CD14-positive monocyte (primary cell): ENCODE data around the gene SMURF1. TPM values are rescaled to one million over a fixed set of nuclear protein-coding genes. Genes with fewer than 3 reads are reported as not detected.
A peak's percentile ranks its signal among the peaks of the same experiment; 100 is the strongest.

Experiments
- DNase-seq, 3 donors: peaks; one replicate each; pipeline ENCODE4 v3.0.0-alpha.2; 2011 to 2022
- H2AFZ ChIP-seq: 2 replicates; pipeline ENCODE4 v1.6.0; 2012; ENCODE audit warnings: mild to moderate bottlenecking, low read depth, low read length, inconsistent platforms; ENCODE audit not compliant: insufficient read depth, poor library complexity, severe bottlenecking
- H3K27ac ChIP-seq, 2 donors: 1 replicate in 1 of 2; 2 replicates in 1 of 2; pipeline ENCODE4 v1.5.1; 2012 to 2013; ENCODE audit warnings: low read length in 2 of 2, control low read depth in 1 of 2, inconsistent platforms in 1 of 2, low read depth in 1 of 2, mild to moderate bottlenecking in 1 of 2
- H3K27me3 ChIP-seq, 2 donors: one replicate each; pipeline versions ENCODE4 v1.6.0 to v1.6.1; 2011 to 2013; ENCODE audit warnings: low read length in 2 of 2; ENCODE audit not compliant: control insufficient read depth in 2 of 2, insufficient read depth in 2 of 2
- H3K36me3 ChIP-seq, 2 donors: replicated peaks in 1 of 2; 1 replicate in 1 of 2; 2 replicates in 1 of 2; pipeline versions ENCODE4 v1.5.1 to v1.6.1; 2012 to 2013; ENCODE audit warnings: low read length in 2 of 2, control low read depth in 1 of 2, inconsistent platforms in 1 of 2, mild to moderate bottlenecking in 1 of 2; ENCODE audit not compliant: insufficient read depth in 2 of 2, control insufficient read depth in 1 of 2
- H3K4me1 ChIP-seq, 2 donors: 1 replicate in 1 of 2; 2 replicates in 1 of 2; pipeline versions ENCODE4 v1.5.1 to v1.6.1; 2012 to 2013; ENCODE audit warnings: low read length in 2 of 2, control low read depth in 1 of 2, inconsistent platforms in 1 of 2, mild to moderate bottlenecking in 1 of 2, moderate library complexity in 1 of 2; ENCODE audit not compliant: insufficient read depth in 2 of 2, control insufficient read depth in 1 of 2
- H3K4me2 ChIP-seq: replicated peaks from 2 replicates; pipeline ENCODE3; 2012; ENCODE audit warnings: low read length, moderate library complexity, mild to moderate bottlenecking; ENCODE audit not compliant: poor library complexity, severe bottlenecking; ENCODE audit errors: extremely low read depth
- H3K4me3 ChIP-seq, 3 experiments: fragments of 200-600 bp in 1 of 3; sonication (generic) in 1 of 3; replicated peaks in 1 of 3; 1 replicate in 2 of 3; 2 replicates in 1 of 3; pipeline ENCODE4 v1.5.1; 2011 to 2013; ENCODE audit warnings: low read length in 3 of 3, mild to moderate bottlenecking in 3 of 3, control low read depth in 2 of 3, low read depth in 2 of 3, inconsistent platforms in 1 of 3, moderate library complexity in 1 of 3
- H3K79me2 ChIP-seq: 2 replicates; pipeline ENCODE4 v1.6.0; 2012; ENCODE audit warnings: mild to moderate bottlenecking, control low read depth, inconsistent platforms, low read length, moderate library complexity; ENCODE audit not compliant: insufficient read depth
- H3K9ac ChIP-seq: 2 replicates; pipeline ENCODE4 v1.6.0; 2017; ENCODE audit warnings: low read length, mild to moderate bottlenecking; ENCODE audit not compliant: insufficient read depth, poor library complexity, severe bottlenecking
- H3K9me3 ChIP-seq, 2 donors: replicated peaks in 1 of 2; 1 replicate in 1 of 2; 2 replicates in 1 of 2; pipeline versions ENCODE4 v1.5.1 to v1.6.1; 2012 to 2013; ENCODE audit warnings: low read length in 2 of 2, control low read depth in 1 of 2; ENCODE audit not compliant: control insufficient read depth in 1 of 2, insufficient read depth in 1 of 2
- H4K20me1 ChIP-seq: 2 replicates; pipeline ENCODE4 v1.6.0; 2012; ENCODE audit warnings: mild to moderate bottlenecking, low read length, control low read depth, moderate library complexity; ENCODE audit not compliant: insufficient read depth
- H3K27ac Mint-ChIP-seq, 7 donors: one replicate each; pipeline ENCODE4 v1.8.0; 2020; ENCODE audit warnings: mild to moderate bottlenecking in 7 of 7, mixed read lengths in 7 of 7, moderate library complexity in 6 of 7, inconsistent platforms in 2 of 7
- H3K27me3 Mint-ChIP-seq, 3 donors: one replicate each; pipeline ENCODE4 v1.8.0; 2021 to 2022; ENCODE audit warnings: low read depth in 3 of 3, mild to moderate bottlenecking in 3 of 3, mixed read lengths in 3 of 3, moderate library complexity in 3 of 3, inconsistent platforms in 1 of 3
- H3K36me3 Mint-ChIP-seq, 2 donors: one replicate each; pipeline ENCODE4 v1.8.0; 2020; ENCODE audit warnings: mixed read lengths in 2 of 2, inconsistent platforms in 1 of 2, mild to moderate bottlenecking in 1 of 2
- H3K4me1 Mint-ChIP-seq: one replicate; pipeline ENCODE4 v1.8.0; 2020; ENCODE audit warnings: mild to moderate bottlenecking, mixed read lengths
- H3K4me3 Mint-ChIP-seq, 2 donors: one replicate each; pipeline ENCODE4 v1.8.0; 2020; ENCODE audit warnings: mild to moderate bottlenecking in 2 of 2, mixed read lengths in 2 of 2, moderate library complexity in 1 of 2
- H3K9me3 Mint-ChIP-seq, 7 donors: one replicate each; pipeline ENCODE4 v1.8.0; 2020 to 2022; ENCODE audit warnings: mixed read lengths in 7 of 7, mild to moderate bottlenecking in 6 of 7, moderate library complexity in 6 of 7, inconsistent platforms in 2 of 7
- CTCF ChIP-seq: fragments of 200-600 bp; IDR thresholded peaks from one replicate; pipeline ENCODE4 v1.8.0; 2022; ENCODE audit warnings: antibody characterized with exemption, mild to moderate bottlenecking
- WGBS: methylation state at CpG from one replicate; pipeline ENCODE4 v1.1.5; 2013; ENCODE audit warnings: missing lambda C conversion rate; ENCODE audit not compliant: insufficient coverage; 5-methylcytosine and 5-hydroxymethylcytosine counted together
- intact Hi-C, 2 donors: fragments of 100-400 bp; cut with micrococcal nuclease; formaldehyde crosslinking; loops; one replicate each; pipeline versions ENCODE4 v1.15.0 to v1.15.1; 2023
- polyA plus RNA-seq, 3 donors: library from polyadenylated mRNA; depleted of rRNA in 1 of 3; unstranded in 2 of 3; stranded (reverse) in 1 of 3; fragments of 300-500 nt in 2 of 3; fragments of >200 nt in 1 of 3; fragmentation: Illumina TruSeq in 2 of 3; gene quantifications; 1 replicate in 2 of 3; 2 replicates in 1 of 3; pipeline ENCODE4 v1.2.3, GENCODE V29; 2012 to 2021

SMURF1 gene
- polyA plus RNA-seq, 3 donors: 0.48 to 15.8 (median 1.6) TPM

GRCh38 chr7:99132595-99133321 is 11.2 kb downstream of the SMURF1 start:
- Mint-ChIP-seq H3K27ac (peak overlapping the region in 1 of 7 donors; percentile 55), H3K27me3 (no peaks in the 10 kb centered on the region), H3K4me1 (peaks cover 26% of the 10 kb centered on the region), H3K4me3 (no peak overlapping the region), H3K9me3 (no peaks in the 10 kb centered on the region), H3K36me3 (peaks cover 0 to 4% of the 10 kb centered on the region in 2 donors)
- peaks cover 100% of the 10 kb centered on the region for H4K20me1 ChIP-seq
- H3K4me2 ChIP-seq: no peak overlapping the region
- no peak overlapping the region for H2AFZ ChIP-seq
- H3K9me3 ChIP-seq: no peaks in the 10 kb centered on the region
- H3K27me3 ChIP-seq: no peaks in the 10 kb centered on the region
- peaks cover 3 to 7% of the 10 kb centered on the region in 2 donors for H3K4me1 ChIP-seq
- peaks cover 100% of the 10 kb centered on the region for H3K79me2 ChIP-seq
- 83% methylated on average over 1 of the region's 8 CpGs for WGBS
- TF ChIP-seq CTCF: no peak
- intact Hi-C loops: no loop called here
- no peak for DNase-seq
- no peak overlapping the region for H3K27ac ChIP-seq
- no peaks in the 10 kb centered on the region for H3K36me3 ChIP-seq
- H3K4me3 ChIP-seq: no peak overlapping the region
- H3K9ac ChIP-seq: no peak overlapping the region

DNA sequence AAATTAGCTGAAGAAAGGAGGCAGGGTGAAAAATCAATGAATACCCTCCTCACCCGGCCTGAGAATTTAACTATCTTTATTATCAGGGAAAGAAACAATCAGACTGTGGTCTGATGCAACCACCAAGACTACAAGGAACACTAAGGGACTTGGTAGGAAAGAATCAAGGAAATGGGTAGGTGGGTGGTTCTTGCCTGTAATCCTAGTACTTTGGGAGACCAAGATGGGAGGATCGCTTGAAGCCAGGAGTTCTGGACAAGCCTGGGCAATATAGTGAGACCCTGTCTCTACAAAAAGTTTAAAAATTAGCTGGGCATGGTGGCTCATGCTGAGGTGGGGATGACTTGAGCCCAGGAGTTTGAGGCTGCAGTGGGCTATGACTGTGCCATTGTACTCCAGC is 12.6 kb downstream of the SMURF1 start:
- intact Hi-C loops: no loop called here
- H3K4me1 ChIP-seq: peaks cover 8 to 14% of the 10 kb centered on the region in 2 donors
- H3K4me1 Mint-ChIP-seq: peaks cover 31% of the 10 kb centered on the region
- 100% methylated on average over 1 of the region's 2 CpGs for WGBS
- H3K4me3 ChIP-seq: no peak overlapping the region
- no peaks in the 10 kb centered on the region for H3K27me3 ChIP-seq
- H3K79me2 ChIP-seq: peaks cover 99% of the 10 kb centered on the region
- H3K27me3 Mint-ChIP-seq: no peaks in the 10 kb centered on the region
- H3K36me3 ChIP-seq: no peaks in the 10 kb centered on the region
- no peak overlapping the region for H2AFZ ChIP-seq
- H4K20me1 ChIP-seq: peaks cover 100% of the 10 kb centered on the region
- no peaks in the 10 kb centered on the region for H3K9me3 ChIP-seq
- no peak overlapping the region for H3K27ac ChIP-seq
- H3K4me3 Mint-ChIP-seq: no peak overlapping the region
- TF ChIP-seq CTCF: no peak
- H3K36me3 Mint-ChIP-seq: no peaks in the 10 kb centered on the region
- H3K27ac Mint-ChIP-seq: no peak overlapping the region
- H3K4me2 ChIP-seq: no peak overlapping the region
- no peak overlapping the region for H3K9ac ChIP-seq
- no peak for DNase-seq
- H3K9me3 Mint-ChIP-seq: no peaks in the 10 kb centered on the region
